Effector memory CD4-positive, alpha-beta T cell (primary cell): Measurements from ENCODE around the gene SELPLG.

ENCODE experiments used
- DNase-seq, 3 donors: peaks; one replicate each; pipeline ENCODE4 v3.0.0-alpha.2; 2020
- H3K27ac ChIP-seq: 2 replicates; pipeline ENCODE4 v1.7.0; 2013; ENCODE audit warnings: mild to moderate bottlenecking, low read length, moderate library complexity; ENCODE audit not compliant: insufficient read depth, poor library complexity, severe bottlenecking
- H3K27me3 ChIP-seq: replicated peaks from 2 replicates; pipeline ENCODE4 v1.7.0; 2013; ENCODE audit warnings: mild to moderate bottlenecking, low read length; ENCODE audit not compliant: insufficient read depth, control insufficient read depth, poor library complexity, severe bottlenecking
- H3K36me3 ChIP-seq: 2 replicates; pipeline ENCODE4 v1.7.0; 2013; ENCODE audit warnings: mild to moderate bottlenecking, low read length, moderate library complexity; ENCODE audit not compliant: control insufficient read depth, insufficient read depth
- H3K4me1 ChIP-seq: 2 replicates; pipeline ENCODE4 v1.7.0; 2013; ENCODE audit warnings: low read length, mild to moderate bottlenecking; ENCODE audit not compliant: control insufficient read depth, insufficient read depth, poor library complexity, severe bottlenecking
- H3K4me3 ChIP-seq: 2 replicates; pipeline ENCODE4 v1.7.0; 2013; ENCODE audit warnings: low read length, low read depth, mild to moderate bottlenecking; ENCODE audit not compliant: insufficient read depth, poor library complexity, severe bottlenecking
- H3K9me3 ChIP-seq: 2 replicates; pipeline ENCODE4 v1.7.0; 2013; ENCODE audit warnings: mild to moderate bottlenecking, low read length, moderate library complexity; ENCODE audit not compliant: control insufficient read depth

SELPLG gene

GRCh38 chr12:108640802-108641445 lies 7.2 kb upstream of the SELPLG start:
- no peak for DNase-seq
- H3K27ac ChIP-seq = no peak overlapping the region
- H3K36me3 ChIP-seq = no peaks in the 10 kb centered on the region
- no peak overlapping the region for H3K4me3 ChIP-seq
- H3K27me3 ChIP-seq = no peaks in the 10 kb centered on the region
- peaks cover 11% of the 10 kb centered on the region for H3K4me1 ChIP-seq
- H3K9me3 ChIP-seq = no peaks in the 10 kb centered on the region

- no peak overlapping the region for H3K4me3 ChIP-seq
- no peak overlapping the region for H3K27ac ChIP-seq
- H3K9me3 ChIP-seq = no peaks in the 10 kb centered on the region
- no peak for DNase-seq
- peaks cover 21% of the 10 kb centered on the region for H3K4me1 ChIP-seq
- H3K36me3 ChIP-seq = no peaks in the 10 kb centered on the region
- no peaks in the 10 kb centered on the region for H3K27me3 ChIP-seq
Observed at GRCh38 chr12:108638997-108639822, 5.5 kb upstream of the SELPLG start.

GRCh38 chr12:108638141-108638827 lies 4.6 kb upstream of the SELPLG start:
- H3K27ac ChIP-seq = no peak overlapping the region
- H3K36me3 ChIP-seq = no peaks in the 10 kb centered on the region
- peaks cover 29% of the 10 kb centered on the region for H3K4me1 ChIP-seq
- no peak overlapping the region for H3K4me3 ChIP-seq
- DNase-seq = no peak
- H3K27me3 ChIP-seq = no peaks in the 10 kb centered on the region
- H3K9me3 ChIP-seq = no peaks in the 10 kb centered on the region

GRCh38 chr12:108637222-108637971 lies 3.7 kb upstream of the SELPLG start:
- H3K4me3 ChIP-seq = no peak overlapping the region
- no peak overlapping the region for H3K27ac ChIP-seq
- H3K9me3 ChIP-seq = no peaks in the 10 kb centered on the region
- peaks cover 29% of the 10 kb centered on the region for H3K4me1 ChIP-seq
- no peak for DNase-seq
- H3K27me3 ChIP-seq = no peaks in the 10 kb centered on the region
- no peaks in the 10 kb centered on the region for H3K36me3 ChIP-seq

GRCh38 chr12:108635997-108636808 lies 2.5 kb upstream of the SELPLG start:
- DNase-seq = no peak
- Histone ChIP-seq H3K36me3 (no peaks in the 10 kb centered on the region), H3K4me1 (peaks cover 33% of the 10 kb centered on the region), H3K4me3 (no peak overlapping the region), H3K27me3 (no peaks in the 10 kb centered on the region), H3K9me3 (no peaks in the 10 kb centered on the region), H3K27ac (peak overlapping the region; percentile 95)

GRCh38 chr12:108635201-108635996 lies 1.7 kb upstream of the SELPLG start:
- Histone ChIP-seq H3K9me3 (no peaks in the 10 kb centered on the region), H3K27ac (peak overlapping the region; percentile 95), H3K36me3 (no peaks in the 10 kb centered on the region), H3K4me1 (peaks cover 40% of the 10 kb centered on the region), H3K4me3 (peak overlapping the region; percentile 27), H3K27me3 (no peaks in the 10 kb centered on the region)
- peak in 2 of 3 donors; percentile 17 to 36 for DNase-seq

GRCh38 chr12:108634341-108634751 lies 652 bp upstream of the SELPLG start:
- peak; percentile 25 to 28 (median 27) for DNase-seq

GRCh38 chr12:108633081-108633533 lies 587 bp downstream of the SELPLG start:
- peak overlapping the region; percentile 95 for H3K27ac ChIP-seq
- H3K36me3 ChIP-seq = no peaks in the 10 kb centered on the region
- no peaks in the 10 kb centered on the region for H3K27me3 ChIP-seq
- peaks cover 61% of the 10 kb centered on the region for H3K4me1 ChIP-seq
- peak overlapping the region; percentile 84 for H3K4me3 ChIP-seq
- DNase-seq = no peak
- H3K9me3 ChIP-seq = no peaks in the 10 kb centered on the region

More at GRCh38 chr12:108634341-108634751, 652 bp upstream of the SELPLG start:
- Histone ChIP-seq H3K4me1 (peaks cover 49% of the 10 kb centered on the region), H3K9me3 (no peaks in the 10 kb centered on the region), H3K27me3 (no peaks in the 10 kb centered on the region), H3K27ac (peak overlapping the region; percentile 95), H3K4me3 (peak overlapping the region; percentile 84), H3K36me3 (no peaks in the 10 kb centered on the region)
